DOHH2 (cell line): ENCODE data around the gene OSBPL2.

Experiments used
- H3F3A ChIP-seq: fragments of 200-600 bp; sonication (generic), shearing (Covaris generic); 2 replicates; pipeline ENCODE4 v1.6.0; 2016; ENCODE audit warnings: antibody characterized with exemption, mild to moderate bottlenecking; ENCODE audit not compliant: control insufficient read depth, insufficient read depth
- H3K27ac ChIP-seq: fragments of 200-600 bp; sonication (generic); 2 replicates; pipeline ENCODE4 v1.5.1; 2014; ENCODE audit warnings: low read depth, mild to moderate bottlenecking, low read length, moderate library complexity
- H3K27me3 ChIP-seq: fragments of 200-600 bp; sonication (generic); 2 replicates; pipeline ENCODE4 v1.6.1; 2014; ENCODE audit warnings: mild to moderate bottlenecking, low read length, mixed read lengths; ENCODE audit not compliant: control insufficient read depth
- H3K36me3 ChIP-seq: fragments of 200-600 bp; sonication (generic); 2 replicates; pipeline ENCODE4 v1.6.1; 2014; ENCODE audit warnings: mild to moderate bottlenecking, low read length, moderate library complexity, mixed read lengths; ENCODE audit not compliant: control insufficient read depth
- H3K4me1 ChIP-seq: fragments of 200-600 bp; sonication (generic); 2 replicates; pipeline ENCODE4 v1.6.1; 2014; ENCODE audit warnings: mild to moderate bottlenecking, low read length, mixed read lengths; ENCODE audit not compliant: control insufficient read depth
- H3K4me2 ChIP-seq: fragments of 200-600 bp; sonication (generic); 2 replicates; pipeline ENCODE4 v1.6.0; 2014; ENCODE audit warnings: mild to moderate bottlenecking, low read length, moderate library complexity
- H3K4me3 ChIP-seq: fragments of 200-600 bp; sonication (generic); 2 replicates; pipeline ENCODE4 v1.5.1; 2014; ENCODE audit warnings: mild to moderate bottlenecking, low read length, mixed read lengths
- H3K79me2 ChIP-seq: fragments of 200-600 bp; sonication (generic); 2 replicates; pipeline ENCODE4 v1.6.1; 2014; ENCODE audit warnings: mild to moderate bottlenecking, low read length, mixed read lengths; ENCODE audit not compliant: control insufficient read depth
- H3K9me2 ChIP-seq: fragments of 200-600 bp; sonication (generic); replicated peaks from 2 replicates; pipeline ENCODE4 v1.6.1; 2014; ENCODE audit warnings: mild to moderate bottlenecking, low read length, mixed read lengths; ENCODE audit not compliant: control insufficient read depth
- H3K9me3 ChIP-seq: fragments of 200-600 bp; sonication (generic); 2 replicates; pipeline ENCODE4 v1.6.1; 2014; ENCODE audit warnings: antibody characterized with exemption, low read length, mixed read lengths; ENCODE audit not compliant: control insufficient read depth, insufficient read depth
- H4K20me1 ChIP-seq: fragments of 200-600 bp; sonication (generic); 2 replicates; pipeline ENCODE4 v1.6.0; 2014; ENCODE audit warnings: low read depth, mild to moderate bottlenecking, antibody characterized with exemption, low read length, moderate library complexity; ENCODE audit not compliant: control insufficient read depth, insufficient read depth
- EZH2phosphoT487 ChIP-seq: fragments of 200-600 bp; sonication (generic); IDR thresholded peaks from 2 replicates; pipeline ENCODE4 v1.6.1; 2017; ENCODE audit warnings: borderline replicate concordance, mild to moderate bottlenecking, antibody characterized with exemption, low read length, moderate library complexity, mixed read lengths
- TF ChIP-seq, protein P1 (sequence below): fragments of 200-600 bp; sonication (generic); IDR thresholded peaks from one replicate; pipeline ENCODE4 v1.5.1; 2014; ENCODE audit warnings: antibody characterized with exemption, mild to moderate bottlenecking, low read depth, low read length; ENCODE audit not compliant: poor library complexity, severe bottlenecking

The OSBPL2 gene

DNA sequence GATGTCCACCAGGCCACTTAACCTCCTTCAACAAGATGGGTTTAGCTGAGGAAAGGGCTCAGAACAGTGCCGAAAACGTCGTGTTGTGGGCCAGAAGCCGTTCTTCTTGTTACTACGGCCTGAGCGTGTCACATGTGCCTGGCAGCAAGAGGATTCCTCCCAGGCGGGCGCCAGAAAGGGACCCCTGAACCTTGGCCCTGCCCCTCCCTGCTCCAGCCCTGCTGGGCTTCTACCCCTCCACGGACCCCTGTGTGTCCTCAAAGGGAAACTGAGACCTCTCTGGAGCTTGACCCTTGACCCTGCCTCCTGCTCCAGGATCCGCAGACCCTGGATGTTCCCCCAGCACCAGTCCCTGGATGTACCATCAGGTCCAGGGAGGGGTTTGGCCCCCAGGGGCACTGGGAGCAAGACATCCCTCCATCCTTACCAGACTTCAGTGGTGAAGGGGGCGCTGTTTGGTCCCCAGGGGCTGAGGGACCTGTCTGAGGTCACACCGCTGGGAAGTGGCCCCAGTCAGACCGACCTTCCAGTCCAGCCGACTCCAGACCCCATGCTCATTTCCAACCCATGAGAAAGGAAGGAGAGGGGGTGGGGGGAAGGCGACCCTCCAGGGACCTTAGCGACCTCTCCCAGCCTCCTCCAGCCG lies 28.3 kb upstream of the OSBPL2 start:
- Histone ChIP-seq H3K36me3 (no peaks in the 10 kb centered on the region), H3K4me2 (no peak overlapping the region), H3F3A (no peaks in the 10 kb centered on the region), H4K20me1 (no peaks in the 10 kb centered on the region), H3K4me3 (no peak overlapping the region), H3K27me3 (peaks cover 18% of the 10 kb centered on the region; the same call in 1 of the 2 replicates), H3K79me2 (no peaks in the 10 kb centered on the region), H3K9me2 (no peaks in the 10 kb centered on the region), H3K27ac (no peak overlapping the region), H3K4me1 (peaks cover 5% of the 10 kb centered on the region), H3K9me3 (no peaks in the 10 kb centered on the region)
- no peak for TF ChIP-seq EZH2phosphoT487
- TF ChIP-seq, protein P1, sequence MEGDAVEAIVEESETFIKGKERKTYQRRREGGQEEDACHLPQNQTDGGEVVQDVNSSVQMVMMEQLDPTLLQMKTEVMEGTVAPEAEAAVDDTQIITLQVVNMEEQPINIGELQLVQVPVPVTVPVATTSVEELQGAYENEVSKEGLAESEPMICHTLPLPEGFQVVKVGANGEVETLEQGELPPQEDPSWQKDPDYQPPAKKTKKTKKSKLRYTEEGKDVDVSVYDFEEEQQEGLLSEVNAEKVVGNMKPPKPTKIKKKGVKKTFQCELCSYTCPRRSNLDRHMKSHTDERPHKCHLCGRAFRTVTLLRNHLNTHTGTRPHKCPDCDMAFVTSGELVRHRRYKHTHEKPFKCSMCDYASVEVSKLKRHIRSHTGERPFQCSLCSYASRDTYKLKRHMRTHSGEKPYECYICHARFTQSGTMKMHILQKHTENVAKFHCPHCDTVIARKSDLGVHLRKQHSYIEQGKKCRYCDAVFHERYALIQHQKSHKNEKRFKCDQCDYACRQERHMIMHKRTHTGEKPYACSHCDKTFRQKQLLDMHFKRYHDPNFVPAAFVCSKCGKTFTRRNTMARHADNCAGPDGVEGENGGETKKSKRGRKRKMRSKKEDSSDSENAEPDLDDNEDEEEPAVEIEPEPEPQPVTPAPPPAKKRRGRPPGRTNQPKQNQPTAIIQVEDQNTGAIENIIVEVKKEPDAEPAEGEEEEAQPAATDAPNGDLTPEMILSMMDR = no peak

DNA sequence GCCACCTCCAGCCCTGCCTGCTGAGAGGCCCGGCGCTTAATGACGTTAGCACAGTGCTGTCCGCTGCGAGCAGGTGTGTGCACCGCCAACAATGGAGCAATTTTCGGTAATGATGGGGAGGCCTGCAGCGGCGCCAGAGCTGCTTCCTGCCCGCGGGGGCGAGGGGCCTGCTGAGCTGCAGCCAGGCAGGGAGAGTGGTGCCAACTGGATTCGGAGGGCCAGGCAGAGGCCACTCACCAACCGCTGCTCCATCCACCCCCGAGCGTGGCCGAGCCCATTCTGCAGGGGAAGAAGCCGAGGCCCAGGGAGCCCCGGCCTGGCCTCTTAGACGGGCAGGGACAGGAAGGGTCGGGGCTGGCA lies 27.8 kb upstream of the OSBPL2 start:
- Histone ChIP-seq H3K27ac (no peak overlapping the region), H3K4me1 (peaks cover 10% of the 10 kb centered on the region), H3K36me3 (no peaks in the 10 kb centered on the region), H3K4me2 (no peak overlapping the region), H3K9me2 (no peaks in the 10 kb centered on the region), H3F3A (no peaks in the 10 kb centered on the region), H3K27me3 (peaks cover 18% of the 10 kb centered on the region; the same call in 1 of the 2 replicates), H3K4me3 (no peak overlapping the region), H4K20me1 (no peaks in the 10 kb centered on the region), H3K9me3 (no peaks in the 10 kb centered on the region), H3K79me2 (no peaks in the 10 kb centered on the region)
- TF ChIP-seq EZH2phosphoT487 = no peak
- TF ChIP-seq, protein P1 = no peak

DNA sequence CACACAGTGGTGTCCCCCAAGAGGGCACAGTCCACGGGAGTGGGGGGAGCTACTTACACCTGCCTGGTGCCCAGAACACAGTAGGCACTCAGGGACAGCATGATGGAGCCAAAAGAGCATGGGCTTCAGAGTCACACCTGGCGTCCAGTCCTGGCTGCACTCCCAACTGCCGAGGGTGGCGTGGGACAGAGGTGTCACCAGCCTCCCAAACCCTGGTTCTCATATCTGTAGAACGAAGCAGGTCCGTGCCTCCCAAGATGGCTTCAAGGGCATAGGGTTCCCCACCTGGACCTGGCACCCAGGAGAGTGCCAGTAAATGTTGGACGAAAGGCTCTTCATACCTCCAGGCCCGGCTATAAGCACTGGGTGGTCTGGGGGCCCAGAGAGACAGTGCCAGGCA lies 27.1 kb upstream of the OSBPL2 start:
- Histone ChIP-seq H3K27me3 (peaks cover 18% of the 10 kb centered on the region; the same call in 1 of the 2 replicates), H4K20me1 (no peaks in the 10 kb centered on the region), H3K4me1 (peaks cover 16% of the 10 kb centered on the region)

More for the DNA sequence above, 27.1 kb upstream of the OSBPL2 start:
- no peak overlapping the region for H3K4me3 ChIP-seq
- no peaks in the 10 kb centered on the region for H3F3A ChIP-seq
- TF ChIP-seq EZH2phosphoT487 = no peak
- TF ChIP-seq, protein P1 = no peak
- no peaks in the 10 kb centered on the region for H3K9me2 ChIP-seq
- H3K36me3 ChIP-seq = no peaks in the 10 kb centered on the region
- H3K9me3 ChIP-seq = no peaks in the 10 kb centered on the region
- H3K79me2 ChIP-seq = no peaks in the 10 kb centered on the region
- no peak overlapping the region for H3K4me2 ChIP-seq
- H3K27ac ChIP-seq = no peak overlapping the region
